ENCODE data around the gene MAPRE3.

The MAPRE3 gene

DNA sequence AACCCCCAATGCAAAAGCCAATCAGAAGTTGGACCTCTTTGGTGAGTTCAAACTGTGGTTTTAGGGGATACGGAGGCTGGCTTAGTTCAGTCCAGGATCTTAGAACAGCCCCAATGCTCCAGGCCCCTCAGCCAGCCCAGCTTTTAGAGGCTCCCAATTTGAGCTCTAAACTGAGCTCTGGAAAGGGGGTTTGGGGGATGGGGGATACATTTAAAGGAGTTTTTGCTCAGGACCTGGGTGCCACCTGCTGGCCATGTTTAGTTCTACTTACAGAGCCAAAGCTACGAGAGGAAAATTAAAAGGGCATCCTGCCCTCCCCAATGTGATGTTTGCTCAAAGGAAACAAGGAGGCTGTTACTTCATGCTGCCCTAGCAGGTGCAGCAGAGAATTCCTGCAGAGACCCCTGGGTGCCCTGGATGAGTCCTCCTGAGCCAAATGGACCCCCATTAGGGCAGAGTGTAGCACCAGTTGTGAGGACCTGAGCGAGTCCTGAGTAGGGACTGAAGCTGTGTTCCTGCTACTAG is 46.4 kb downstream of the MAPRE3 start:
- DNase-seq (ENCODE audit: extremely low read depth, insufficient read length) = no peak
- H3K36me3 ChIP-seq (ENCODE audit: control insufficient read depth, insufficient read depth, low read length) = no peaks in the 10 kb centered on the region
- H3K4me3 ChIP-seq (replicated peaks; ENCODE audit: low read depth, low read length) = no peak overlapping the region
- TF ChIP-seq, protein P1, sequence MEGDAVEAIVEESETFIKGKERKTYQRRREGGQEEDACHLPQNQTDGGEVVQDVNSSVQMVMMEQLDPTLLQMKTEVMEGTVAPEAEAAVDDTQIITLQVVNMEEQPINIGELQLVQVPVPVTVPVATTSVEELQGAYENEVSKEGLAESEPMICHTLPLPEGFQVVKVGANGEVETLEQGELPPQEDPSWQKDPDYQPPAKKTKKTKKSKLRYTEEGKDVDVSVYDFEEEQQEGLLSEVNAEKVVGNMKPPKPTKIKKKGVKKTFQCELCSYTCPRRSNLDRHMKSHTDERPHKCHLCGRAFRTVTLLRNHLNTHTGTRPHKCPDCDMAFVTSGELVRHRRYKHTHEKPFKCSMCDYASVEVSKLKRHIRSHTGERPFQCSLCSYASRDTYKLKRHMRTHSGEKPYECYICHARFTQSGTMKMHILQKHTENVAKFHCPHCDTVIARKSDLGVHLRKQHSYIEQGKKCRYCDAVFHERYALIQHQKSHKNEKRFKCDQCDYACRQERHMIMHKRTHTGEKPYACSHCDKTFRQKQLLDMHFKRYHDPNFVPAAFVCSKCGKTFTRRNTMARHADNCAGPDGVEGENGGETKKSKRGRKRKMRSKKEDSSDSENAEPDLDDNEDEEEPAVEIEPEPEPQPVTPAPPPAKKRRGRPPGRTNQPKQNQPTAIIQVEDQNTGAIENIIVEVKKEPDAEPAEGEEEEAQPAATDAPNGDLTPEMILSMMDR (IDR thresholded peaks at IDR 0.05; ENCODE audit: insufficient read depth, low read length, poor library complexity, severe bottlenecking) = peak; percentile 53
- no peaks in the 10 kb centered on the region for H3K27me3 ChIP-seq (replicated peaks; ENCODE audit: control insufficient read depth, insufficient read depth, low read length)

DNA sequence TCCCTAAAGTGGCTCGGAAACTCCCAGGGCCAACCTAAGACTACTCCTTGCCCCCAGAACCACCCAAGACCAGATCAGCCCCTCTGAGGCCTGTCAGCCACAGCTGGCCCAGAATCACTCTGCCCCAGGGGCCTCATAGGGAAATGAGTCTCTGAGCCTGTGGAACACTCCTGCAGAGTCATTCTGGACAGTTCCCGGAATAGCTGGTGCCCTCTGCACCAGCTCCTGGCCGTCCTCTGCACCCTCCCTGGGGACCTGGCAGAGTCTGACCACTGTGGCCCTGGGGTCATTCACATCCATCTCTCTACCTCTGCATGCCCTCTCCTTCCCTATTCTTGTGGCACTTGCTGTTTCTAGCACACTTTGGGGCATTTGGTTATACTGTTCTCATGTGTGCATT is 47.7 kb downstream of the MAPRE3 start:
- Histone ChIP-seq H3K4me3 (replicated peaks; ENCODE audit: low read depth, low read length) (no peak overlapping the region), H3K27me3 (replicated peaks; ENCODE audit: control insufficient read depth, insufficient read depth, low read length) (no peaks in the 10 kb centered on the region), H3K36me3 (ENCODE audit: control insufficient read depth, insufficient read depth, low read length) (no peaks in the 10 kb centered on the region; the same call in none of the 2 replicates)
- TF ChIP-seq, protein P1 (IDR thresholded peaks at IDR 0.05; ENCODE audit: insufficient read depth, low read length, poor library complexity, severe bottlenecking) = no peak
- DNase-seq (ENCODE audit: extremely low read depth, insufficient read length) = no peak

DNA sequence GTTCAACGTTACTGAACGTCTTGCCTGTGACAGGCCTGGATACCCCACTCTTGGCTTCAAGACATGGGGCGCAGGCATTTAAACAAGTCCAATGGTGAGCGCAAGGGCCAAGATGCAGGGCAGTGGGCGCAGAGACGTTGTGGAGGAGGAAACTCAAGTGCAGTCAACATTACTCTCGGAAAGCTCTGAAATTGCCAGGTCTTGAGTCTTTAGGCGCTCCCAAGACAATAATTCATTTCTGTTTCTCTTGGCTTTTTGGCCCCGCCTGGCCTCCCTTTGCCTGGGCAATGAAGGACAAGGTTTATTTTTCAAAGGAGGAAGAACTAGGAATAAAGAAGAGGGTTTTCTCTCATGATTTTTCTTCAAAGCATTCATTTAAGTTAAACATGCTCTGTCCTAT is 49.0 kb downstream of the MAPRE3 start:
- no peak for DNase-seq (ENCODE audit: extremely low read depth, insufficient read length)
- peaks cover 6% of the 10 kb centered on the region for H3K36me3 ChIP-seq (ENCODE audit: control insufficient read depth, insufficient read depth, low read length)
- H3K27me3 ChIP-seq (replicated peaks; ENCODE audit: control insufficient read depth, insufficient read depth, low read length) = no peaks in the 10 kb centered on the region
- TF ChIP-seq, protein P1 (IDR thresholded peaks at IDR 0.05; ENCODE audit: insufficient read depth, low read length, poor library complexity, severe bottlenecking) = no peak
- no peak overlapping the region for H3K4me3 ChIP-seq (replicated peaks; ENCODE audit: low read depth, low read length)

DNA sequence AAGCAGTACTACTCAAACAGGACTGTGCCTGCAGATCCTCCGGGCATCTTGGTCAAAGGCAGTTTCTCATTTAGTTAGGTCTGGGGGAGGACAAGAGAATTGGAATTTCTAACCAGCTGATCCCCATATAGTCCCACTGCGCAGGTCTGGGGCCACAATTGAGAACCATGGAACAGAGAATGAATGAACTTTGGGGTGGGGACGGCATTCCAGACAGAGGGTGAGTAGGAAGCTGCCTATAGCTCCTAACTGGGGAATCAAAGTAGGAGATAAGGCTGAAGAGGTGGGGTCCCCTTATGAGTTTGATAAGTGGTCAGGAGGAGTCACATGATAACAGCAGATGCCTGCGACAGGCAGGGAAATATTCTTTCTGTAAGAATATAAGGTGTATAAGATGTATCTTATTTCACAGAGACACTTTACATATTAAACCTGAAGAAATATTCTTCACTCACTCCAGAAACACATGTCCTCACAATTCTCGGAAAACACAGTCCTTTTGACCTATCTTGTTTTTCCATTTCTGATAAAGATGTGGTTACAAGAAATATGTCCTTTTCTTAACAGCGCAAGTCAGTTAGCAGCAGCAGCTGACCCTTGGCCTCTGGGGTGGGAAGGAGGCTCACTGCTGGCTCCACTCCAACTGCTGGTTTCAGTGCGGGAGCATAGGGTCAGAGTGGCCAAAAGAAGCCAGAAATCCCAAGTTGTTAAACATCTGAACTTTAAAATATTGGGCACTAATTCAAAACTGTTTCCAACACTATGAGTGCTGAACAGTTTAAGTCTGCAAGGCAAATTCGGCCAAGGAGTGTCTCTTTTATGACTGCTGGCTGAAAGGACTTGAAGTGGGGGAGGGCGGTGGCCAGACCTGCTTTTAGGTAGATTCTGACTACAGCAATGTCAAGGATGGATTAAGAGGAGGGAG is 49.8 kb downstream of the MAPRE3 start:
- Histone ChIP-seq H3K36me3 (ENCODE audit: control insufficient read depth, insufficient read depth, low read length) (peaks cover 7% of the 10 kb centered on the region), H3K4me3 (replicated peaks; ENCODE audit: low read depth, low read length) (no peak overlapping the region), H3K27me3 (replicated peaks; ENCODE audit: control insufficient read depth, insufficient read depth, low read length) (no peaks in the 10 kb centered on the region)
- DNase-seq (ENCODE audit: extremely low read depth, insufficient read length) = no peak
- TF ChIP-seq, protein P1 (IDR thresholded peaks at IDR 0.05; ENCODE audit: insufficient read depth, low read length, poor library complexity, severe bottlenecking) = no peak

DNA sequence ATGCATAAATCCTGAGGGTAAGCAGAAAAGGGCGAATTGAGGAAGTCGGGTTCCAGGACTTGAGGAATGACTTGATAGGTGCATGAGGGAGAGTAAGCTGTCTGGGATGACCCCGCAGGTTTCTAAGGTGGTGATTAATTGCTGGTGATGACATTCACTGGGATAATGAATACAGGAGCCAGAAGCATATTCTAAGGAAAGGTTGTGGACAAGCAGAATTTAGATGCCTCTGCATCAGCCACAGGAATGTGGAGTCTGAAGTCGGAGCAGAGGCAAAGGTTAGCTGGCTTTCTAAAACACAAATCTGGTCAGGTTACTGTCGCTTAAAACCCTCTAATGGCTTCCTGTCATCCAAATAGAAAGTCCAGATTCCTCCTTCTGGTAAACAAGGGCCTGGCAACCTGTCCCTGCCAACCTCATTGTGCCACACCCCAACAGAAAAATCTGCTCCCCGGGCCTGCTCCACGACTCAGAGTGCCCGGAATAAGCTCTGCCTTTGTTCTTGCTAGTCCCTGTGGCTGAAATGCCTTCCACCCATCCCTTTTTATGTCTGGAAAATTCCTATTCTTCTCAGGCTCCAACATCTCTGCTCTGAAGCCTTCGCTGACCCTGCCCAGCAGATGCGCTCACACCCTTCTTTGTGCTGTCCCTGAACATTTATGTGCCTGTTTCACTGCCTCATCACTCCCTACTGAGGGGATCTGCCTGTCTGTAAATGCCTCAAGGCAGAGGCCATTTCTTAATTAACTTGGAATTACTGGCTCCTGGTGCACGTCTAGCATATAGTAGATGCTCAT is 51.0 kb downstream of the MAPRE3 start:
- H3K27me3 ChIP-seq (replicated peaks; ENCODE audit: control insufficient read depth, insufficient read depth, low read length) = no peaks in the 10 kb centered on the region
- H3K36me3 ChIP-seq (ENCODE audit: control insufficient read depth, insufficient read depth, low read length) = peaks cover 11% of the 10 kb centered on the region
- TF ChIP-seq, protein P1 (IDR thresholded peaks at IDR 0.05; ENCODE audit: insufficient read depth, low read length, poor library complexity, severe bottlenecking) = no peak
- no peak overlapping the region for H3K4me3 ChIP-seq (replicated peaks; ENCODE audit: low read depth, low read length)
- no peak for DNase-seq (ENCODE audit: extremely low read depth, insufficient read length)
